HUES6 (cell line): ENCODE results near the gene P2RX4.

Experiments used
- H3K27ac ChIP-seq: 2 replicates; pipeline ENCODE4 v1.7.0; 2013; ENCODE audit warnings: low read depth, mild to moderate bottlenecking, low read length, inconsistent platforms
- H3K27me3 ChIP-seq: 2 replicates; pipeline ENCODE4 v1.6.1; 2013; ENCODE audit warnings: low read length; ENCODE audit not compliant: control insufficient read depth, insufficient read depth
- H3K36me3 ChIP-seq: 2 replicates; pipeline ENCODE4 v1.6.1; 2013; ENCODE audit warnings: low read length; ENCODE audit not compliant: control insufficient read depth, insufficient read depth
- H3K4me1 ChIP-seq: 2 replicates; pipeline ENCODE4 v1.6.1; 2013; ENCODE audit warnings: low read length; ENCODE audit not compliant: control insufficient read depth, insufficient read depth
- H3K4me3 ChIP-seq: 2 replicates; pipeline ENCODE4 v1.5.1; 2013; ENCODE audit warnings: low read depth, low read length
- H3K9ac ChIP-seq: one replicate; pipeline ENCODE4 v1.6.1; 2013; ENCODE audit warnings: mild to moderate bottlenecking, low read length
- H3K9me3 ChIP-seq: 2 replicates; pipeline ENCODE4 v1.6.1; 2013; ENCODE audit warnings: low read depth, low read length; ENCODE audit not compliant: control insufficient read depth, insufficient read depth

The P2RX4 gene

GRCh38 chr12:121261398-121261797, 51.5 kb downstream of the P2RX4 start:
- Histone ChIP-seq H3K36me3 (peaks cover 66% of the 10 kb centered on the region), H3K4me3 (no peak overlapping the region), H3K9me3 (no peaks in the 10 kb centered on the region), H3K27ac (no peak overlapping the region), H3K4me1 (no peaks in the 10 kb centered on the region), H3K9ac (no peak overlapping the region), H3K27me3 (no peaks in the 10 kb centered on the region)

GRCh38 chr12:121263206-121263935, 53.4 kb downstream of the P2RX4 start:
- no peak overlapping the region for H3K4me3 ChIP-seq
- H3K27me3 ChIP-seq = no peaks in the 10 kb centered on the region
- no peak overlapping the region for H3K27ac ChIP-seq
- no peaks in the 10 kb centered on the region for H3K9me3 ChIP-seq
- no peaks in the 10 kb centered on the region for H3K4me1 ChIP-seq
- peaks cover 73% of the 10 kb centered on the region for H3K36me3 ChIP-seq
- H3K9ac ChIP-seq = no peak overlapping the region

- no peak overlapping the region for H3K27ac ChIP-seq
- H3K4me1 ChIP-seq = no peaks in the 10 kb centered on the region
These were observed 54.2 kb downstream of the P2RX4 start for GRCh38 chr12:121264135-121264534.

GRCh38 chr12:121264951-121265515, 55.1 kb downstream of the P2RX4 start:
- no peak overlapping the region for H3K27ac ChIP-seq
- H3K4me3 ChIP-seq = no peak overlapping the region
- H3K4me1 ChIP-seq = no peaks in the 10 kb centered on the region
- no peaks in the 10 kb centered on the region for H3K27me3 ChIP-seq
- H3K36me3 ChIP-seq = peaks cover 72% of the 10 kb centered on the region
- no peaks in the 10 kb centered on the region for H3K9me3 ChIP-seq
- H3K9ac ChIP-seq = no peak overlapping the region

More at GRCh38 chr12:121264135-121264534, 54.2 kb downstream of the P2RX4 start:
- H3K4me3 ChIP-seq = no peak overlapping the region
- peaks cover 75% of the 10 kb centered on the region for H3K36me3 ChIP-seq
- H3K9me3 ChIP-seq = no peaks in the 10 kb centered on the region
- no peaks in the 10 kb centered on the region for H3K27me3 ChIP-seq
- H3K9ac ChIP-seq = no peak overlapping the region

GRCh38 chr12:121267822-121268221, 57.9 kb downstream of the P2RX4 start:
- Histone ChIP-seq H3K27ac (no peak overlapping the region), H3K4me1 (no peaks in the 10 kb centered on the region), H3K27me3 (no peaks in the 10 kb centered on the region), H3K9me3 (no peaks in the 10 kb centered on the region), H3K4me3 (no peak overlapping the region), H3K36me3 (peaks cover 63% of the 10 kb centered on the region), H3K9ac (no peak overlapping the region)

GRCh38 chr12:121273364-121273896, 63.5 kb downstream of the P2RX4 start:
- Histone ChIP-seq H3K27ac (no peak overlapping the region), H3K4me3 (no peak overlapping the region), H3K9ac (no peak overlapping the region), H3K36me3 (peaks cover 40% of the 10 kb centered on the region), H3K27me3 (no peaks in the 10 kb centered on the region), H3K4me1 (no peaks in the 10 kb centered on the region), H3K9me3 (no peaks in the 10 kb centered on the region)

GRCh38 chr12:121274036-121274763, 64.3 kb downstream of the P2RX4 start:
- Histone ChIP-seq H3K9ac (no peak overlapping the region), H3K9me3 (no peaks in the 10 kb centered on the region), H3K4me1 (peaks cover under 1% of the 10 kb centered on the region; the same call in 1 of the 2 replicates), H3K27ac (no peak overlapping the region), H3K27me3 (no peaks in the 10 kb centered on the region), H3K4me3 (no peak overlapping the region), H3K36me3 (peaks cover 37% of the 10 kb centered on the region)

GRCh38 chr12:121277374-121277759, 67.4 kb downstream of the P2RX4 start:
- peaks cover 25% of the 10 kb centered on the region for H3K36me3 ChIP-seq
- no peak overlapping the region for H3K4me3 ChIP-seq
- peaks cover 24% of the 10 kb centered on the region for H3K4me1 ChIP-seq
- no peak overlapping the region for H3K9ac ChIP-seq
- no peak overlapping the region for H3K27ac ChIP-seq
- H3K9me3 ChIP-seq = no peaks in the 10 kb centered on the region
- H3K27me3 ChIP-seq = no peaks in the 10 kb centered on the region

GRCh38 chr12:121278169-121279070, 68.5 kb downstream of the P2RX4 start:
- H3K27ac ChIP-seq = no peak overlapping the region
- H3K27me3 ChIP-seq = no peaks in the 10 kb centered on the region
- H3K9me3 ChIP-seq = no peaks in the 10 kb centered on the region
- H3K4me1 ChIP-seq = peaks cover 25% of the 10 kb centered on the region
- H3K4me3 ChIP-seq = no peak overlapping the region
- H3K9ac ChIP-seq = no peak overlapping the region
- peaks cover 19% of the 10 kb centered on the region for H3K36me3 ChIP-seq

GRCh38 chr12:121279071-121279375, 69.1 kb downstream of the P2RX4 start:
- Histone ChIP-seq H3K27me3 (no peaks in the 10 kb centered on the region), H3K4me1 (peaks cover 25% of the 10 kb centered on the region), H3K36me3 (peaks cover 16% of the 10 kb centered on the region), H3K27ac (no peak overlapping the region), H3K4me3 (no peak overlapping the region), H3K9me3 (no peaks in the 10 kb centered on the region), H3K9ac (peak overlapping the region; percentile 22)
